Measurements from ENCODE around the gene RHEX. TPM values are rescaled to one million over a fixed set of nuclear protein-coding genes. Genes with fewer than 3 reads are reported as not detected.

RHEX gene
- total RNA-seq, 1 donor from 2014 or later: not detected

GRCh38 chr1:206013026-206013795 lies 39.8 kb upstream of the RHEX start:
- Histone ChIP-seq H4K20me1 (ENCODE audit: low read depth) (no peaks in the 10 kb centered on the region), H3K4me3 (no peak overlapping the region), H3K27me3 (no peaks in the 10 kb centered on the region), H3K4me2 (no peak overlapping the region), H2AFZ (replicated peaks) (no peak overlapping the region), H3F3A (ENCODE audit: low read depth) (no peaks in the 10 kb centered on the region), H3K9ac (no peak overlapping the region), H3K4me1 (no peaks in the 10 kb centered on the region), H3K9me3 (ENCODE audit: low read depth) (no peaks in the 10 kb centered on the region), H3K79me2 (ENCODE audit: low read depth) (no peaks in the 10 kb centered on the region), H3K27ac (no peak overlapping the region), H3K36me3 (no peaks in the 10 kb centered on the region)
- TF ChIP-seq, protein P1, sequence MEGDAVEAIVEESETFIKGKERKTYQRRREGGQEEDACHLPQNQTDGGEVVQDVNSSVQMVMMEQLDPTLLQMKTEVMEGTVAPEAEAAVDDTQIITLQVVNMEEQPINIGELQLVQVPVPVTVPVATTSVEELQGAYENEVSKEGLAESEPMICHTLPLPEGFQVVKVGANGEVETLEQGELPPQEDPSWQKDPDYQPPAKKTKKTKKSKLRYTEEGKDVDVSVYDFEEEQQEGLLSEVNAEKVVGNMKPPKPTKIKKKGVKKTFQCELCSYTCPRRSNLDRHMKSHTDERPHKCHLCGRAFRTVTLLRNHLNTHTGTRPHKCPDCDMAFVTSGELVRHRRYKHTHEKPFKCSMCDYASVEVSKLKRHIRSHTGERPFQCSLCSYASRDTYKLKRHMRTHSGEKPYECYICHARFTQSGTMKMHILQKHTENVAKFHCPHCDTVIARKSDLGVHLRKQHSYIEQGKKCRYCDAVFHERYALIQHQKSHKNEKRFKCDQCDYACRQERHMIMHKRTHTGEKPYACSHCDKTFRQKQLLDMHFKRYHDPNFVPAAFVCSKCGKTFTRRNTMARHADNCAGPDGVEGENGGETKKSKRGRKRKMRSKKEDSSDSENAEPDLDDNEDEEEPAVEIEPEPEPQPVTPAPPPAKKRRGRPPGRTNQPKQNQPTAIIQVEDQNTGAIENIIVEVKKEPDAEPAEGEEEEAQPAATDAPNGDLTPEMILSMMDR (IDR thresholded peaks at IDR 0.05): no peak
- TF ChIP-seq EZH2 (IDR thresholded peaks at IDR 0.05) (no peak), EZH2phosphoT487 (IDR thresholded peaks at IDR 0.05) (no peak)
- no peaks in the 10 kb centered on the region for H3K36me3 Mint-ChIP-seq
- H3K27me3 Mint-ChIP-seq (ENCODE audit: insufficient read depth, low read depth): peaks cover 12% of the 10 kb centered on the region
- no peak overlapping the region for H3K27ac Mint-ChIP-seq
- DNase-seq (ENCODE audit: low spot score): no peak
- no peak overlapping the region for H3K4me3 Mint-ChIP-seq
- no peaks in the 10 kb centered on the region for H3K9me3 Mint-ChIP-seq
- no peaks in the 10 kb centered on the region for H3K4me1 Mint-ChIP-seq

DNA sequence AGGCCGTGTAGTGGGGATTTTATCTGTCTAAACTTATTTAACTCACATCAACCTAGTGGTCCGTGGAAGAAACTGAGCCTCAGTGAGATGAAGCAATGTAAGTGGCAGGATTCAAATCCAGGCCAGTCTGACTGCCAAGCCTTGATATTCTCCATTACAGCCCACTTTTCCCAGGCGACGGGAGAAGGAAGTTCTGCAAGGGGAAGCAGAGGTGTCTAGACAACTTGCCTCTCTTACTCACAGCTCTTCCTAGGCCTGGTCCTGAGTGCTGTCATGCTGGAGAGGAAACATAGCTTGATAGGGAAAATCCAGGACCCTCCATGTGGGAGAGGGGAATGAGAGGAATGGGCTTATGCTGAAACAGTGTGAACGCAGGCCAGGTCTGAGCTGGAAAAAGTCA lies 38.4 kb upstream of the RHEX start:
- Histone ChIP-seq H3K79me2 (ENCODE audit: low read depth) (no peaks in the 10 kb centered on the region), H3K27me3 (no peaks in the 10 kb centered on the region), H3K4me1 (no peaks in the 10 kb centered on the region), H3K4me3 (no peak overlapping the region), H3K9ac (no peak overlapping the region), H4K20me1 (ENCODE audit: low read depth) (no peaks in the 10 kb centered on the region), H3K4me2 (no peak overlapping the region), H3F3A (ENCODE audit: low read depth) (no peaks in the 10 kb centered on the region), H3K36me3 (no peaks in the 10 kb centered on the region), H3K27ac (no peak overlapping the region), H3K9me3 (ENCODE audit: low read depth) (no peaks in the 10 kb centered on the region), H2AFZ (replicated peaks) (no peak overlapping the region)
- Mint-ChIP-seq H3K4me1 (no peaks in the 10 kb centered on the region), H3K36me3 (no peaks in the 10 kb centered on the region), H3K27ac (no peak overlapping the region), H3K9me3 (no peaks in the 10 kb centered on the region), H3K4me3 (no peak overlapping the region), H3K27me3 (ENCODE audit: insufficient read depth, low read depth) (peaks cover 7% of the 10 kb centered on the region)
- TF ChIP-seq EZH2 (IDR thresholded peaks at IDR 0.05): no peak
- no peak for TF ChIP-seq EZH2phosphoT487 (IDR thresholded peaks at IDR 0.05)
- TF ChIP-seq, protein P1 (IDR thresholded peaks at IDR 0.05): no peak
- DNase-seq (ENCODE audit: low spot score): no peak

GRCh38 chr1:206015071-206015470 lies 37.9 kb upstream of the RHEX start:
- Mint-ChIP-seq H3K27me3 (ENCODE audit: insufficient read depth, low read depth) (peaks cover 5% of the 10 kb centered on the region), H3K27ac (no peak overlapping the region), H3K9me3 (no peaks in the 10 kb centered on the region), H3K36me3 (no peaks in the 10 kb centered on the region), H3K4me3 (no peak overlapping the region), H3K4me1 (no peaks in the 10 kb centered on the region)
- Histone ChIP-seq H3K79me2 (ENCODE audit: low read depth) (no peaks in the 10 kb centered on the region), H3K4me3 (no peak overlapping the region), H3K4me2 (no peak overlapping the region), H3K9ac (no peak overlapping the region), H3K36me3 (no peaks in the 10 kb centered on the region), H4K20me1 (ENCODE audit: low read depth) (no peaks in the 10 kb centered on the region), H3F3A (ENCODE audit: low read depth) (no peaks in the 10 kb centered on the region), H3K27ac (no peak overlapping the region), H2AFZ (replicated peaks) (no peak overlapping the region), H3K9me3 (ENCODE audit: low read depth) (no peaks in the 10 kb centered on the region), H3K27me3 (no peaks in the 10 kb centered on the region), H3K4me1 (no peaks in the 10 kb centered on the region)
- TF ChIP-seq EZH2phosphoT487 (IDR thresholded peaks at IDR 0.05) (no peak), EZH2 (IDR thresholded peaks at IDR 0.05) (no peak)
- TF ChIP-seq, protein P1 (IDR thresholded peaks at IDR 0.05): no peak
- no peak for DNase-seq (ENCODE audit: low spot score)

Data from neural progenitor cell (in vitro differentiated cells).